ENCODE data around the gene TIRAP.
"Not testable (repeated sequence)": the region's sequence is repeated elsewhere in the genome, so short reads cannot be mapped to it uniquely, and the experiment has no call there.

Gene TIRAP

GRCh38 chr11:126290887-126291286, 8.0 kb downstream of the TIRAP start:
- no peak for DNase-seq

- DNase-seq: no peak
These were observed 10.8 kb downstream of the TIRAP start for GRCh38 chr11:126293726-126294125.

GRCh38 chr11:126297004-126297403, 14.1 kb downstream of the TIRAP start:
- no peak for DNase-seq

GRCh38 chr11:126303623-126304456, 20.9 kb downstream of the TIRAP start, which contains the start of gene DCPS:
TSS of gene DCPS (plus strand) at chr11:126304060. CDS start at chr11:126304081, 21 bp downstream.
- peak; percentile 89 for DNase-seq

- DNase-seq: no peak
These were observed 21.7 kb downstream of the TIRAP start for GRCh38 chr11:126304457-126305075.

- no peak for DNase-seq
These were observed 22.8 kb downstream of the TIRAP start for GRCh38 chr11:126305699-126306098.

- peak; percentile 54 for DNase-seq
These were observed 24.8 kb downstream of the TIRAP start for GRCh38 chr11:126307706-126308105.

- DNase-seq: no peak
These were observed 25.4 kb downstream of the TIRAP start for GRCh38 chr11:126308271-126308671.

GRCh38 chr11:126308771-126309170, 25.9 kb downstream of the TIRAP start:
- not testable (repeated sequence) for DNase-seq

- peak; percentile 72 for DNase-seq
These were observed 27.5 kb downstream of the TIRAP start for GRCh38 chr11:126310200-126310991.

GRCh38 chr11:126310992-126311310, 28.1 kb downstream of the TIRAP start:
- DNase-seq: no peak

GRCh38 chr11:126311401-126312291, 28.8 kb downstream of the TIRAP start:
- no peak for DNase-seq

- DNase-seq: no peak
These were observed 30.1 kb downstream of the TIRAP start for GRCh38 chr11:126312961-126313360.

- DNase-seq: no peak
These were observed 30.9 kb downstream of the TIRAP start for GRCh38 chr11:126313826-126314225.

GRCh38 chr11:126317432-126317755, 34.5 kb downstream of the TIRAP start:
- no peak for DNase-seq

- DNase-seq: peak; percentile 89
These were observed 35.1 kb downstream of the TIRAP start for GRCh38 chr11:126317756-126318573.

- peak; percentile 97 for DNase-seq
These were observed 35.9 kb downstream of the TIRAP start for GRCh38 chr11:126318574-126319373.

- DNase-seq: no peak
These were observed 36.5 kb downstream of the TIRAP start for GRCh38 chr11:126319374-126319740.

GRCh38 chr11:126322996-126323395, 40.1 kb downstream of the TIRAP start:
- no peak for DNase-seq

GRCh38 chr11:126327281-126328000, 44.5 kb downstream of the TIRAP start:
- DNase-seq: no peak
